ENCODE data around the gene PNMT.
A peak's percentile ranks its signal among the peaks of the same experiment; 100 is the strongest.

Gene PNMT

GRCh38 chr17:39664581-39665561 is 3.4 kb upstream of the PNMT start, which contains the start of gene TCAP:
TSS of gene TCAP (plus strand) at chr17:39665349. CDS start at chr17:39665360, 11 bp downstream.
- DNase-seq (ENCODE audit: low read depth, low spot score): no peak
- no peak for TF ChIP-seq CTCF (IDR thresholded peaks at IDR 0.05; ENCODE audit: insufficient read depth, low read length, missing control alignments)
- ChIA-PET POLR2A (interaction anchor here (1.2 kb wide), 1 partner anchor 35 kb away, joined by 3 read pairs; the partner anchor contains the start of gene ERBB2), CTCF (interaction anchor here (2.7 to 9.2 kb wide), 4 partner anchors 10 to 42 kb away, joined by 16 to 237 read pairs (median 66); partner anchors contain the start of gene PPP1R1B)
- H3K4me3 ChIP-seq (ENCODE audit: low read depth, low read length): no peak within 1 kb of the TSS

GRCh38 chr17:39665642-39666224 is 2.5 kb upstream of the PNMT start:
- DNase-seq (ENCODE audit: low read depth, low spot score): no peak
- ChIA-PET CTCF (interaction anchor here (1.5 to 9.2 kb wide), 4 partner anchors 11 to 43 kb away, joined by 6 to 237 read pairs (median 66); partner anchors contain the start of gene PPP1R1B), POLR2A (interaction anchor here (1.2 kb wide), 1 partner anchor 34 kb away, joined by 3 read pairs; the partner anchor contains the start of gene ERBB2)
- no peak overlapping the region for H3K4me3 ChIP-seq (ENCODE audit: low read depth, low read length)
- TF ChIP-seq CTCF (IDR thresholded peaks at IDR 0.05; ENCODE audit: insufficient read depth, low read length, missing control alignments): peak; percentile 21

GRCh38 chr17:39666231-39666600 is 2.0 kb upstream of the PNMT start:
- no peak for TF ChIP-seq CTCF (IDR thresholded peaks at IDR 0.05; ENCODE audit: insufficient read depth, low read length, missing control alignments)
- CTCF ChIA-PET: interaction anchor here (1.2 to 9.2 kb wide), 7 partner anchors 11 to 118 kb away, joined by 3 to 237 read pairs (median 6); partner anchors contain the start of gene PPP1R1B
- DNase-seq (ENCODE audit: low read depth, low spot score): no peak
- H3K4me3 ChIP-seq (ENCODE audit: low read depth, low read length): no peak overlapping the region
- POLR2A ChIA-PET: no interaction called here

GRCh38 chr17:39666601-39667261 is 1.5 kb upstream of the PNMT start:
- H3K4me3 ChIP-seq (ENCODE audit: low read depth, low read length): no peak overlapping the region
- POLR2A ChIA-PET: no interaction called here
- TF ChIP-seq CTCF (IDR thresholded peaks at IDR 0.05; ENCODE audit: insufficient read depth, low read length, missing control alignments): no peak
- no peak for DNase-seq (ENCODE audit: low read depth, low spot score)
- CTCF ChIA-PET: interaction anchor here (0.7 to 9.2 kb wide), 8 partner anchors 10 to 118 kb away, joined by 3 to 237 read pairs (median 6); partner anchors contain the start of genes PGAP3 and PPP1R1B

- no peak for DNase-seq (ENCODE audit: low read depth, low spot score)
- POLR2A ChIA-PET: no interaction called here
- no peak for TF ChIP-seq CTCF (IDR thresholded peaks at IDR 0.05; ENCODE audit: insufficient read depth, low read length, missing control alignments)
- CTCF ChIA-PET: interaction anchor here (0.7 to 9.2 kb wide), 10 partner anchors 10 to 119 kb away, joined by 3 to 237 read pairs (median 4); partner anchors contain the start of genes PGAP3 and PPP1R1B
- H3K4me3 ChIP-seq (ENCODE audit: low read depth, low read length): no peak overlapping the region
Measured at GRCh38 chr17:39667262-39667944, 850 bp upstream of the PNMT start.
